Gastroesophageal sphincter (tissue), 4 donors: ENCODE data around the gene GALNS. TPM values are rescaled to one million over a fixed set of nuclear protein-coding genes. Genes with fewer than 3 reads are reported as not detected.
A peak's percentile ranks its signal among the peaks of the same experiment; 100 is the strongest.

Experiments
- ATAC-seq: fragments of 150-250 bp; one replicate; pipeline ENCODE4 v1.9.1; 2016; ENCODE audit warnings: mild to moderate bottlenecking, moderate library complexity
- H3K27ac ChIP-seq, 4 donors: fragments of 200-600 bp; sonication (generic) in 3 of 4; 1 replicate in 3 of 4; 2 replicates in 1 of 4; pipeline ENCODE4 v1.5.1; 2016 to 2019
- H3K27me3 ChIP-seq: fragments of 200-600 bp; sonication (generic); one replicate; pipeline ENCODE4 v1.5.1; 2019
- H3K36me3 ChIP-seq, 2 donors: fragments of 200-600 bp; sonication (generic); one replicate each; pipeline ENCODE4 v1.5.1; 2019; ENCODE audit warnings: control low read depth in 1 of 2
- H3K4me1 ChIP-seq, 3 donors: fragments of 200-600 bp; sonication (generic); 1 replicate in 2 of 3; 2 replicates in 1 of 3; pipeline ENCODE4 v1.5.1; 2016 to 2019; ENCODE audit warnings: control low read depth in 2 of 3
- H3K4me3 ChIP-seq, 2 donors: fragments of 200-600 bp; sonication (generic); one replicate each; pipeline ENCODE4 v1.5.1; 2019; ENCODE audit warnings: mild to moderate bottlenecking in 1 of 2, moderate library complexity in 1 of 2
- H3K9me3 ChIP-seq, 3 donors: fragments of 200-600 bp; sonication (generic); one replicate each; pipeline ENCODE4 v1.5.1; 2017 to 2019; ENCODE audit warnings: control low read depth in 2 of 3
- CTCF ChIP-seq, 4 experiments: fragments of 200-600 bp in 2 of 4; fragments of 450-650 bp in 2 of 4; sonication (generic) in 1 of 4; IDR thresholded peaks; one replicate each; pipeline ENCODE4 v1.5.1; 2017 to 2019; ENCODE audit warnings: antibody characterized with exemption in 4 of 4, mild to moderate bottlenecking in 2 of 4, moderate library complexity in 2 of 4
- EP300 ChIP-seq: sonication (generic); formaldehyde crosslinking; IDR thresholded peaks from one replicate; pipeline ENCODE4 v1.6.1; 2017; ENCODE audit warnings: antibody characterized with exemption, mild to moderate bottlenecking
- POLR2A ChIP-seq, 2 donors: fragments of 450-650 bp; IDR thresholded peaks; one replicate each; pipeline ENCODE4 v1.6.1; 2017; ENCODE audit warnings: antibody characterized with exemption in 2 of 2, mild to moderate bottlenecking in 2 of 2, moderate library complexity in 1 of 2
- POLR2AphosphoS5 ChIP-seq: sonication (generic); formaldehyde crosslinking; IDR thresholded peaks from one replicate; pipeline ENCODE4 v1.6.1; 2017; ENCODE audit warnings: antibody characterized with exemption
- WGBS, 2 donors: methylation state at CpG; one replicate each; pipeline ENCODE4 v1.1.5; 2018; ENCODE audit warnings: low coverage in 1 of 2; 5-methylcytosine and 5-hydroxymethylcytosine counted together
- total RNA-seq, 4 donors: library from RNA; depleted of rRNA; stranded (reverse); fragments of >200 nt; gene quantifications; one replicate each; pipeline ENCODE4 v1.1.0, GENCODE V29; 2016

Gene GALNS
- total RNA-seq, 4 donors from 2014 or later, result 4.2 to 29.4 (median 15.6) TPM

- TF ChIP-seq EP300, result no peak
- no peak for TF ChIP-seq CTCF (IDR thresholded peaks at IDR 0.05)
- Histone ChIP-seq H3K27me3 (peaks cover 66% of the 10 kb centered on the region), H3K36me3 (peaks cover 0 to 52% of the 10 kb centered on the region in 2 donors), H3K4me1 (peaks cover 0 to 23% (median 8%) of the 10 kb centered on the region in 3 donors), H3K27ac (no peak overlapping the region), H3K9me3 (no peaks in the 10 kb centered on the region), H3K4me3 (no peak overlapping the region)
- WGBS, 2 donors, result 74 to 89% methylated on average over 5 of the region's 26 CpGs
- ATAC-seq, result no peak
These were observed 25.7 kb upstream of the GALNS start for GRCh38 chr16:88882358-88883030.

- H3K9me3 ChIP-seq, result no peaks in the 10 kb centered on the region
- no peak for ATAC-seq
- peaks cover 73% of the 10 kb centered on the region for H3K27me3 ChIP-seq
- H3K4me1 ChIP-seq, result peaks cover 0 to 16% (median 3%) of the 10 kb centered on the region in 3 donors
- no peak overlapping the region for H3K4me3 ChIP-seq
- TF ChIP-seq POLR2AphosphoS5, result no peak
- no peak for TF ChIP-seq POLR2A (IDR thresholded peaks at IDR 0.05)
- TF ChIP-seq CTCF (IDR thresholded peaks at IDR 0.05), result no peak
- TF ChIP-seq EP300, result no peak
- H3K27ac ChIP-seq, result no peak overlapping the region
- H3K36me3 ChIP-seq, result peaks cover 0 to 56% of the 10 kb centered on the region in 2 donors
- WGBS, 2 donors, result 86 to 88% methylated on average over 1 to 6 of the region's 27 CpGs
These were observed 25.1 kb upstream of the GALNS start for GRCh38 chr16:88881675-88882357.

- peaks cover 0 to 59% of the 10 kb centered on the region in 2 donors for H3K36me3 ChIP-seq
- H3K27ac ChIP-seq, result no peak overlapping the region
- no peaks in the 10 kb centered on the region for H3K9me3 ChIP-seq
- WGBS, 2 donors, result 40% methylated on average over 1 of the region's 46 CpGs; no CpG with 5 or more reads in 1 of the 2 donors
- no peak for ATAC-seq
- peaks cover 75% of the 10 kb centered on the region for H3K27me3 ChIP-seq
- H3K4me1 ChIP-seq, result peaks cover 0 to 9% (median 0%) of the 10 kb centered on the region in 3 donors
- TF ChIP-seq EP300, result no peak
- TF ChIP-seq CTCF (IDR thresholded peaks at IDR 0.05), result no peak
- no peak for TF ChIP-seq POLR2AphosphoS5
- TF ChIP-seq POLR2A (IDR thresholded peaks at IDR 0.05), result no peak
- H3K4me3 ChIP-seq, result peak overlapping the region in 1 of 2 donors; percentile 10
These were observed 24.4 kb upstream of the GALNS start for GRCh38 chr16:88881007-88881615.

GRCh38 chr16:88880226-88881006 lies 23.7 kb upstream of the GALNS start:
- Histone ChIP-seq H3K4me3 (no peak overlapping the region), H3K27me3 (peaks cover 75% of the 10 kb centered on the region), H3K36me3 (peaks cover 0 to 59% of the 10 kb centered on the region in 2 donors), H3K9me3 (no peaks in the 10 kb centered on the region), H3K27ac (no peak overlapping the region), H3K4me1 (peaks cover 0 to 6% (median 0%) of the 10 kb centered on the region in 3 donors)
- ATAC-seq, result no peak
- WGBS, 2 donors, result 40 to 77% methylated on average over 2 to 13 of the region's 36 CpGs
- TF ChIP-seq POLR2AphosphoS5, result no peak

GRCh38 chr16:88879788-88880055 lies 23.0 kb upstream of the GALNS start:
- H3K27me3 ChIP-seq, result peaks cover 71% of the 10 kb centered on the region
- 81% methylated on average over 7 of the region's 11 CpGs; no CpG with 5 or more reads in 1 of the 2 donors for WGBS, 2 donors

More at GRCh38 chr16:88879788-88880055, 23.0 kb upstream of the GALNS start:
- H3K4me3 ChIP-seq, result no peak overlapping the region
- no peak overlapping the region for H3K27ac ChIP-seq
- H3K4me1 ChIP-seq, result peaks cover 0 to 6% (median 0%) of the 10 kb centered on the region in 3 donors
- H3K36me3 ChIP-seq, result peaks cover 0 to 56% of the 10 kb centered on the region in 2 donors
- no peaks in the 10 kb centered on the region for H3K9me3 ChIP-seq
- TF ChIP-seq CTCF (IDR thresholded peaks at IDR 0.05), result no peak
- TF ChIP-seq EP300, result no peak
- no peak for TF ChIP-seq POLR2A (IDR thresholded peaks at IDR 0.05)
- TF ChIP-seq POLR2AphosphoS5, result no peak
- ATAC-seq, result no peak
